GM23248 (cell line): ENCODE results near the gene PRR36. TPM values are rescaled to one million over a fixed set of nuclear protein-coding genes. Genes with fewer than 3 reads are reported as not detected.

ENCODE experiments used
- DNase-seq: peaks from one replicate; pipeline ENCODE4 v3.0.0-alpha.2; 2015
- H2AFZ ChIP-seq: fragments of 200-600 bp; sonication (generic); 2 replicates; pipeline ENCODE4 v1.6.1; 2016; ENCODE audit warnings: antibody characterized with exemption
- H3F3A ChIP-seq: fragments of 200-600 bp; sonication (generic); 2 replicates; pipeline ENCODE4 v1.6.1; 2016; ENCODE audit warnings: mild to moderate bottlenecking, antibody characterized with exemption, mixed run types; ENCODE audit not compliant: insufficient read depth
- H3K27ac ChIP-seq: fragments of 200-600 bp; sonication (generic); 2 replicates; pipeline ENCODE4 v1.5.1; 2016; ENCODE audit warnings: mild to moderate bottlenecking
- H3K27me3 ChIP-seq: fragments of 200-600 bp; sonication (generic); replicated peaks from 2 replicates; pipeline ENCODE4 v1.6.1; 2016; ENCODE audit warnings: mild to moderate bottlenecking; ENCODE audit not compliant: insufficient read depth
- H3K36me3 ChIP-seq: fragments of 200-600 bp; sonication (generic); 2 replicates; pipeline ENCODE4 v1.6.1; 2016; ENCODE audit warnings: low read depth, mild to moderate bottlenecking
- H3K4me1 ChIP-seq: fragments of 200-600 bp; sonication (generic); 2 replicates; pipeline ENCODE4 v1.6.1; 2016; ENCODE audit warnings: mild to moderate bottlenecking; ENCODE audit not compliant: insufficient read depth
- H3K4me2 ChIP-seq: fragments of 200-600 bp; sonication (generic); one replicate; pipeline ENCODE4 v1.6.1; 2016; ENCODE audit warnings: mild to moderate bottlenecking; ENCODE audit not compliant: unreplicated experiment
- H3K4me3 ChIP-seq: fragments of 200-600 bp; sonication (generic); 2 replicates; pipeline ENCODE4 v1.5.1; 2016; ENCODE audit warnings: mild to moderate bottlenecking
- H3K79me2 ChIP-seq: fragments of 200-600 bp; sonication (generic); 2 replicates; pipeline ENCODE4 v1.6.1; 2016; ENCODE audit warnings: mild to moderate bottlenecking; ENCODE audit not compliant: insufficient read depth
- H3K9ac ChIP-seq: fragments of 200-600 bp; sonication (generic); 2 replicates; pipeline ENCODE4 v1.6.1; 2016; ENCODE audit warnings: mild to moderate bottlenecking
- H3K9me2 ChIP-seq: fragments of 200-600 bp; sonication (generic); 2 replicates; pipeline ENCODE4 v1.6.1; 2016; ENCODE audit warnings: mixed run types, mild to moderate bottlenecking, moderate library complexity; ENCODE audit not compliant: insufficient read depth
- H3K9me3 ChIP-seq: fragments of 200-600 bp; sonication (generic); one replicate; pipeline ENCODE4 v1.6.1; 2017; ENCODE audit warnings: low read depth
- H4K20me1 ChIP-seq: fragments of 200-600 bp; sonication (generic); 2 replicates; pipeline ENCODE4 v1.6.0; 2016; ENCODE audit not compliant: insufficient read depth
- EZH2 ChIP-seq: fragments of 200-600 bp; sonication (generic); IDR thresholded peaks from 2 replicates; pipeline ENCODE4 v1.6.1; 2018; ENCODE audit warnings: antibody characterized with exemption, mild to moderate bottlenecking; ENCODE audit not compliant: insufficient read depth, poor library complexity, severe bottlenecking
- EZH2phosphoT487 ChIP-seq: fragments of 200-600 bp; sonication (generic); IDR thresholded peaks from 2 replicates; pipeline ENCODE4 v1.6.1; 2018; ENCODE audit warnings: antibody characterized with exemption, moderate library complexity, mild to moderate bottlenecking, low read depth; ENCODE audit not compliant: insufficient read depth
- WGBS, 2 experiments: methylation state at CpG; one replicate each; pipeline ENCODE4 v1.1.6; 2015 to 2017; ENCODE audit warnings: low lambda C conversion rate in 2 of 2, low coverage in 1 of 2; ENCODE audit errors: missing lambda C conversion rate in 2 of 2; 5-methylcytosine and 5-hydroxymethylcytosine counted together
- in situ Hi-C: fragments of 300-500 bp; cut with MboI; formaldehyde crosslinking; loops from 2 replicates; pipeline ENCODE4 v1.15.0; 2020
- polyA plus RNA-seq: library from polyadenylated mRNA; unstranded; fragments of >200 nt; fragmentation: Nextera tagmentation; extraction: Ambion mirVana; gene quantifications from 2 replicates; pipeline ENCODE4 v1.2.1, GENCODE V29; 2016
- total RNA-seq: library from RNA; depleted of rRNA; stranded (reverse); fragments of >200 nt; shearing (Covaris generic); gene quantifications from 2 replicates; pipeline ENCODE4 v1.2.3, GENCODE V29; 2014

PRR36 gene
- total and polyA plus RNA-seq, 2 experiments from 2014 or later = not detected

GRCh38 chr19:7911508-7912143 lies 37.4 kb upstream of the PRR36 start:
- DNase-seq = no peak

GRCh38 chr19:7910321-7911161 lies 36.4 kb upstream of the PRR36 start:
- Histone ChIP-seq H3K4me3 (no peak overlapping the region), H3K9me2 (no peaks in the 10 kb centered on the region), H3F3A (no peaks in the 10 kb centered on the region), H2AFZ (no peak overlapping the region), H3K27ac (no peak overlapping the region), H3K79me2 (peaks cover 33% of the 10 kb centered on the region), H3K36me3 (no peaks in the 10 kb centered on the region; the same call in 1 of the 2 replicates), H3K4me1 (no peaks in the 10 kb centered on the region), H3K9ac (no peak overlapping the region), H4K20me1 (no peaks in the 10 kb centered on the region; the same call in 1 of the 2 replicates), H3K4me2 (no peak overlapping the region), H3K9me3 (no peaks in the 10 kb centered on the region), H3K27me3 (no peaks in the 10 kb centered on the region)
- TF ChIP-seq EZH2phosphoT487 = no peak
- no peak for TF ChIP-seq EZH2
- in situ Hi-C loops = no loop called here
- DNase-seq = no peak
- 93% methylated on average over 44 to 54 of the region's 54 CpGs for WGBS, 2 experiments

More at GRCh38 chr19:7911508-7912143, 37.4 kb upstream of the PRR36 start:
- TF ChIP-seq EZH2 (no peak), EZH2phosphoT487 (no peak)
- Histone ChIP-seq H3K9me2 (no peaks in the 10 kb centered on the region), H3K4me3 (no peak overlapping the region), H3K9me3 (no peaks in the 10 kb centered on the region), H3K36me3 (no peaks in the 10 kb centered on the region; the same call in 1 of the 2 replicates), H3K79me2 (peaks cover 22% of the 10 kb centered on the region), H3K9ac (no peak overlapping the region), H3K27ac (no peak overlapping the region), H4K20me1 (no peaks in the 10 kb centered on the region; the same call in 1 of the 2 replicates), H3K4me2 (no peak overlapping the region), H2AFZ (no peak overlapping the region), H3F3A (no peaks in the 10 kb centered on the region), H3K27me3 (no peaks in the 10 kb centered on the region), H3K4me1 (no peaks in the 10 kb centered on the region)
- in situ Hi-C loops = no loop called here
- 92 to 93% methylated on average over 16 to 18 of the region's 18 CpGs for WGBS, 2 experiments

GRCh38 chr19:7909471-7910067 lies 35.4 kb upstream of the PRR36 start:
- no peak for TF ChIP-seq EZH2
- no peak for TF ChIP-seq EZH2phosphoT487
- Histone ChIP-seq H3K4me2 (no peak overlapping the region), H3K9ac (no peak overlapping the region), H3K4me3 (no peak overlapping the region), H3K27ac (no peak overlapping the region), H3K79me2 (peaks cover 43% of the 10 kb centered on the region), H2AFZ (no peak overlapping the region), H3K4me1 (peaks cover 7% of the 10 kb centered on the region), H3K9me3 (no peaks in the 10 kb centered on the region), H4K20me1 (no peaks in the 10 kb centered on the region; the same call in 1 of the 2 replicates), H3K9me2 (no peaks in the 10 kb centered on the region), H3F3A (no peaks in the 10 kb centered on the region), H3K36me3 (no peaks in the 10 kb centered on the region; the same call in 1 of the 2 replicates), H3K27me3 (no peaks in the 10 kb centered on the region)
- 94% methylated on average over 9 to 14 of the region's 21 CpGs for whole genome bisulfite sequencing, 2 experiments
- in situ Hi-C loops = no loop called here
- no peak for DNase-seq

DNA sequence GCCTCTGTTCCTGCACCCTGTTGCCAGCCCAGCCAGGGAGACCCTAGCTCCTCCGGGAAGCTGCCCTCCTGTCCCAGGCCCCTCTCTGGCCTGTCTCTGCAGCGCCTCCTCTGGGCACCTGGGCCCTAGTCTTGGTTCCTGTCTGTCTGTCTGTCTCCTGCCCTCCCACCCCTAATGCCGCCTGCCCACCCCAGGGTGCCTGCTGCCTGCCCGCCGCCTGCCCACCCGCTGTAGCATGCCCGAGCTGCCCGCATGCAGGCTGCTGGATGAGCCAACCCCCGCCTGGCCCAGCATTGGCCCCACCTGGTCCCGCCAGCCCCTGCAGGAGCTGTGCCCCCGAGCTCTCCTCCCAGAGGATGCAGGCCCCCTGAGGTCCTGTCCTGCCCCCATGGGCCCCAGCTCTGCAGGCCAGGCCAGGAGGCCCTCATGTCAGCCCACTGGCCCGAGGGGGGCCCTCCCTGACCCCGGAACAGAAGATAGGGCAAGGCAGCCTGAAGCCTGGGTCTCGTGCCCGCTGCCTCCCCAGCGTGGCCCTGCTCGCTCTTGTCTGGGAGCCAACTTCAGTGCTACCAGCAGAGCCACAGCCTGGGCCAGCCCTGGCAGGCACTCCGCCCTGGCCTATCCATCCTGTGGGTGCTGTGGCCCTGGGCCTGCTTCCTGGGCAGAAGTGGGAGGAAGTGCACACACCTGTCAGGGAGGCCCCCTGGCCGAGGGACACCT lies 34.7 kb upstream of the PRR36 start:
- no peaks in the 10 kb centered on the region; the same call in 1 of the 2 replicates for H4K20me1 ChIP-seq
- no peaks in the 10 kb centered on the region for H3K9me2 ChIP-seq
- H3K27ac ChIP-seq = no peak overlapping the region
- peaks cover 7% of the 10 kb centered on the region for H3K4me1 ChIP-seq
- TF ChIP-seq EZH2 (no peak), EZH2phosphoT487 (no peak)
- H3K4me2 ChIP-seq = no peak overlapping the region
- no peaks in the 10 kb centered on the region for H3K9me3 ChIP-seq
- no peaks in the 10 kb centered on the region; the same call in 1 of the 2 replicates for H3K36me3 ChIP-seq
- H3K27me3 ChIP-seq = no peaks in the 10 kb centered on the region
- no peak for DNase-seq
- no peak overlapping the region for H3K4me3 ChIP-seq
- no peaks in the 10 kb centered on the region for H3F3A ChIP-seq
- peaks cover 48% of the 10 kb centered on the region for H3K79me2 ChIP-seq
- WGBS, 2 experiments = 85 to 90% methylated on average over 10 to 19 of the region's 19 CpGs
- no peak overlapping the region for H3K9ac ChIP-seq
- H2AFZ ChIP-seq = no peak overlapping the region
- in situ Hi-C loops = no loop called here
